ENCODE results near the gene VWC2L. TPM values are rescaled to one million over a fixed set of nuclear protein-coding genes. Genes with fewer than 3 reads are reported as not detected.

Gene VWC2L
- total and polyA plus RNA-seq, 2 donors (not counting 3 experiments of a cell fraction or from before 2014, with no cell fraction given) = not detected

DNA sequence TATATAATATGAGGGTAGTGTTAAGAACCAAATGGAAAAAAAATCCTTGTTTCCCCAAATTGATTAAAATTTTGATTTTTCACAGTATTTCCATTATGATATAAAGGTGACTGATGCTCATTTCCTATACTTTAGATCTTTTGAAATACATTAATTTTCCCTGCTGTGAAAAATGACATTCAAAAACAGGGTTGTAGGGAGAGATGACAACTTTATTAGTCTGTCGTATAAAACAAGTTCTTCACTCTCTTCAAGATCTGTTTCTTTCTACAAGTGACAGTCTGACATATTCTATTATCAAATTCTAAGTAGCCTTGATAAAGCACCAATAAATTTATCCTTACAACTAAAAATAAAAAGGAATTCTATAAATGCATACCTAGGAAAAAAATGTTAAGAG, 45.3 kb upstream of the VWC2L start:
- DNase-seq (ENCODE audit: low read depth, low spot score) (no peak), FAIRE-seq (no peak)
- Histone ChIP-seq H3K79me2 (ENCODE audit: control insufficient read depth, insufficient read depth, low read length) (no peaks in the 10 kb centered on the region), H3K27ac (ENCODE audit: insufficient read depth, low read depth, low read length) (no peak overlapping the region), H3K4me3 (replicated peaks in 1 of 3; ENCODE audit: insufficient read depth in 1 of 3, low read depth in 1 of 3, low read length in 3 of 3) (no peak overlapping the region), H3K9me1 (replicated peaks; ENCODE audit: control insufficient read depth, extremely low read depth, insufficient read depth, low read length) (no peaks in the 10 kb centered on the region), H3K27me3 (ENCODE audit: control insufficient read depth in 2 of 2, insufficient read depth in 2 of 2, low read length in 2 of 2) (no peaks in the 10 kb centered on the region), H4K20me1 (replicated peaks; ENCODE audit: control insufficient read depth, extremely low read depth, insufficient read depth, low read length) (no peaks in the 10 kb centered on the region), H3K9me3 (replicated peaks; ENCODE audit: control insufficient read depth, insufficient read depth, low read length) (no peaks in the 10 kb centered on the region), H3K4me1 (ENCODE audit: control insufficient read depth, extremely low read depth, insufficient read depth, low read length) (no peaks in the 10 kb centered on the region), H3K9ac (replicated peaks; ENCODE audit: extremely low read depth, insufficient read depth, low read length) (no peak overlapping the region), H3K36me3 (ENCODE audit: control insufficient read depth in 2 of 2, extremely low read depth in 1 of 2, insufficient read depth in 2 of 2, low read length in 2 of 2) (no peaks in the 10 kb centered on the region), H2AFZ (ENCODE audit: low read depth, low read length) (no peak overlapping the region), H3K4me2 (ENCODE audit: insufficient read depth, low read length) (no peak overlapping the region)
- ChIA-PET POLR2A (no interaction called here), CTCF (no interaction called here)
- TF ChIP-seq MAX (IDR thresholded peaks at IDR 0.05; ENCODE audit: insufficient read depth, insufficient read length) (no peak), MYC (IDR thresholded peaks at IDR 0.05; ENCODE audit: low read depth, low read length) (no peak), POLR2A (IDR thresholded peaks at IDR 0.05; ENCODE audit: low read depth, low read length) (no peak), JUN (IDR thresholded peaks at IDR 0.05; ENCODE audit: borderline replicate concordance, insufficient read depth, insufficient read length, low read depth) (no peak), POLR2AphosphoS5 (IDR thresholded peaks at IDR 0.05; ENCODE audit: insufficient read depth, low read depth, low read length) (no peak)
- dilution Hi-C loops (cut with MboI; ENCODE audit: extremely low pct_ligation_motif_present, low sequenced_read_pairs) (no loop called here), intact Hi-C loops (cut with micrococcal nuclease) (no loop called here)
- BruUV-seq (replicated peaks) = no TSS peak

DNA sequence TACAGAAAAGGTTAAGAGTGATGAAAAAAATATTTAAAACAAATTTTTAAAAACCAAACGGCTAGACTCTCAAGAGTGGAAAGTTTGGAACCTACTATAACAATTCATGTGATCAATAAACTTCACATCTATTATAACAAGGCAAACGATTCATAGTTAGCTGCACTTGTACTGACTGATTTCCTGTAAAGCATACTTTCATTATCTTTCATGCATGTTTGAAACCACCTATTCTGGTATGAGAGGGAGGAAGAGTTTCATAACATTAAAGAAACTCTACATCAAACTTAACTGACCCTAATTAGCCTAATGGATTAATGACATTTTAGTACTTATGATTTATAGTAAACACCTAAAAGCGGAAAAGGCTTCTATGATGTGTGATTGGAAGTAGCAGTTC, 43.7 kb upstream of the VWC2L start:
- FAIRE-seq (no peak), DNase-seq (ENCODE audit: low read depth, low spot score) (no peak)
- Histone ChIP-seq H3K36me3 (ENCODE audit: control insufficient read depth in 2 of 2, extremely low read depth in 1 of 2, insufficient read depth in 2 of 2, low read length in 2 of 2) (no peaks in the 10 kb centered on the region), H3K9me1 (replicated peaks; ENCODE audit: control insufficient read depth, extremely low read depth, insufficient read depth, low read length) (no peaks in the 10 kb centered on the region), H3K27me3 (ENCODE audit: control insufficient read depth in 2 of 2, insufficient read depth in 2 of 2, low read length in 2 of 2) (no peaks in the 10 kb centered on the region), H3K4me2 (ENCODE audit: insufficient read depth, low read length) (no peak overlapping the region), H3K4me1 (ENCODE audit: control insufficient read depth, extremely low read depth, insufficient read depth, low read length) (no peaks in the 10 kb centered on the region), H3K27ac (ENCODE audit: insufficient read depth, low read depth, low read length) (no peak overlapping the region), H3K4me3 (replicated peaks in 1 of 3; ENCODE audit: insufficient read depth in 1 of 3, low read depth in 1 of 3, low read length in 3 of 3) (no peak overlapping the region), H2AFZ (ENCODE audit: low read depth, low read length) (no peak overlapping the region), H3K9me3 (replicated peaks; ENCODE audit: control insufficient read depth, insufficient read depth, low read length) (no peaks in the 10 kb centered on the region), H4K20me1 (replicated peaks; ENCODE audit: control insufficient read depth, extremely low read depth, insufficient read depth, low read length) (no peaks in the 10 kb centered on the region), H3K9ac (replicated peaks; ENCODE audit: extremely low read depth, insufficient read depth, low read length) (no peak overlapping the region), H3K79me2 (ENCODE audit: control insufficient read depth, insufficient read depth, low read length) (no peaks in the 10 kb centered on the region)
- dilution Hi-C loops (cut with MboI; ENCODE audit: extremely low pct_ligation_motif_present, low sequenced_read_pairs) (no loop called here), intact Hi-C loops (cut with micrococcal nuclease) (no loop called here)
- POLR2A ChIA-PET = no interaction called here
- TF ChIP-seq MAX (IDR thresholded peaks at IDR 0.05; ENCODE audit: insufficient read depth, insufficient read length) (no peak), JUN (IDR thresholded peaks at IDR 0.05; ENCODE audit: borderline replicate concordance, insufficient read depth, insufficient read length, low read depth) (no peak), POLR2AphosphoS5 (IDR thresholded peaks at IDR 0.05; ENCODE audit: insufficient read depth, low read depth, low read length) (no peak), CTCF (IDR thresholded peaks at IDR 0.05; ENCODE audit: extremely low read depth in 1 of 2, insufficient read depth in 1 of 2, low read depth in 1 of 2, low read length in 2 of 2) (no peak), GATA2 (IDR thresholded peaks at IDR 0.05; ENCODE audit: insufficient read depth, insufficient read length, low read depth, low read length) (no peak), EZH2 (IDR thresholded peaks at IDR 0.05; ENCODE audit: borderline replicate concordance, low read depth, low read length, severe bottlenecking) (no peak), FOS (IDR thresholded peaks at IDR 0.05; ENCODE audit: borderline replicate concordance, insufficient read depth, low read length) (no peak), POLR2A (IDR thresholded peaks at IDR 0.05; ENCODE audit: low read depth, low read length) (no peak), MYC (IDR thresholded peaks at IDR 0.05; ENCODE audit: low read depth, low read length) (no peak)
- no TSS peak for BruUV-seq (replicated peaks)
- CTCF ChIA-PET = no interaction called here
